ENCODE measurements around the gene PSMG3.

PSMG3 gene, protein sequence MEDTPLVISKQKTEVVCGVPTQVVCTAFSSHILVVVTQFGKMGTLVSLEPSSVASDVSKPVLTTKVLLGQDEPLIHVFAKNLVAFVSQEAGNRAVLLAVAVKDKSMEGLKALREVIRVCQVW

GRCh38 chr7:1569833-1570632 lies at the start of gene PSMG3:
PSMG3 (minus strand) TSS chr7:1570032; CDS start chr7:1569339, 693 bp downstream.
- peak; percentile 81 for DNase-seq (ENCODE audit: low read depth)

- no peak for DNase-seq (ENCODE audit: low read depth)
Observed at GRCh38 chr7:1618475-1618874, 48.6 kb upstream of the PSMG3 start.

GRCh38 chr7:1617957-1618356 lies 48.1 kb upstream of the PSMG3 start:
- DNase-seq (ENCODE audit: low read depth), result no peak

DNA sequence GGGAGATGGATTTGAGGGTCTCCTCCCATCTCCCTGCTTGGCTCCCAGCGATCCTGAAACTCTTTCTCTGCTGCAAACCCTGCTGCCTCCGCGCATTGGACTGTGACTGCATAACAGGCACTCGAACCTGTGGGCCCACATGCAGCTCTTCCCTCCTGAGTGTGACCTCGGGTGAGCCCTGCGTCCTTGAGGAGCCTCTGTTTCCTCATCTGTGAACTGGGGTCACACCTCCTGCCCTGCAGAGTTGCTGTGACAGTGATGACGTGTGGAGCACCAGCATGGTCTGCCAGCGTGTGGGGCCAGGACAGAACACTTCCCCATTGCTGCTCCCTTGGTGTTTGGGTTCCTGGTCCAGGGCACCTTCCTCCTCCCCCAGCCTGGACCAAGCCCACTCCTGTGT lies 46.9 kb upstream of the PSMG3 start:
- DNase-seq (ENCODE audit: low read depth), result no peak

GRCh38 chr7:1611708-1612241 lies 41.9 kb upstream of the PSMG3 start:
- no peak for DNase-seq (ENCODE audit: low read depth)

DNA sequence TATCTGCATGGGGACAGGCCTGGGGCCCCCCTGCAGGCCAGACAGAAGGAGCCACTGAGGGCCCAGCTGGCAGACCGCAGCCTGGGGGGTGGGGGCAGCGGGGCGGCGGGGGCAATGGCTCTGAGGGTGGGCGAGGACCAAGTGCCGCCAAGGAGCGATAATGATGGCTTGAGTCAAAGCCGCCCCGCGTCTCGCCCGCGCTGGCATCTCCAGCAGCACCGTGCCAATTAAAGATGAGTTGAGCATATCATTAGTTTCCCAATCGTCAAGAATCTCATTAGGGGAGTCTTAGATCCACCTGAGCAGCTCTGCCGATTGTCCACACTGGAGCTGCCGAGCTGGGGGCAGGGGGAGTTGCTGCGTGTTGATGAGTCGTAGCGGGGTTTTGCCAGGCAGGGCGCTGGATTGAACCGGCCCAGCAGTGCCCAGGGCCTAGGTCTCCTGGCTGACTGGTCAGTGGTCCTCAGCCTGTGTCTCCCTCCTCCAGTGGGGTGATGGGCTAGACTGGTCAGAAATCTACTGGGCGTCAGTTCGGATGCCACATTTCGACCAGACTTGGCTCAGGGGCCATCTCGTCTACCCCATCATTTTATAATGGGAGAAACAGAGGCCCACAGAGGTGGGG lies 41.0 kb upstream of the PSMG3 start:
- no peak for DNase-seq (ENCODE audit: low read depth)

GRCh38 chr7:1610013-1610677 lies 40.3 kb upstream of the PSMG3 start:
- DNase-seq (ENCODE audit: low read depth), result no peak

- DNase-seq (ENCODE audit: low read depth), result no peak
Observed at GRCh38 chr7:1609023-1609422, 39.2 kb upstream of the PSMG3 start.

- DNase-seq (ENCODE audit: low read depth), result no peak
Observed at GRCh38 chr7:1608318-1608717, 38.5 kb upstream of the PSMG3 start.

DNA sequence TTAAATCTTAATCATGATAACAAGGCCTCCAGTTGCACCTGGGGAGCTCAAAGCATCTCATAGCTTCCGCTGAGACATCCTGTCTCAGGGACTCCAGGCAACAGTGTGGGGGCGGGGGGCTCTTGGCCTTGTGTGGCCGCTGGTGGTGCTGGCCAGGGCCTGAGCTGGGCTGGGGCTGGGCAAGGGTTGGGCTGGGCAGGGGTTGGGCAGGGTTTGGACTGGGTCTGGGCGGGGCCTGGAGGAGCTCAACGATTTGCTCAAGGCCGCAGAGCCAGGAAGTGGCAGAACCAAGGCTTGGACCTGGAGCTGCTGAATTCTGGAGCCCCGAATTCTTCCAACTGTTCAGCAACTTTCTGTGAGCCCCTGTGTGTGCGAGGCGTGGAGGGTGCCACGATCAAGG lies 37.9 kb upstream of the PSMG3 start:
- DNase-seq (ENCODE audit: low read depth), result no peak

DNA sequence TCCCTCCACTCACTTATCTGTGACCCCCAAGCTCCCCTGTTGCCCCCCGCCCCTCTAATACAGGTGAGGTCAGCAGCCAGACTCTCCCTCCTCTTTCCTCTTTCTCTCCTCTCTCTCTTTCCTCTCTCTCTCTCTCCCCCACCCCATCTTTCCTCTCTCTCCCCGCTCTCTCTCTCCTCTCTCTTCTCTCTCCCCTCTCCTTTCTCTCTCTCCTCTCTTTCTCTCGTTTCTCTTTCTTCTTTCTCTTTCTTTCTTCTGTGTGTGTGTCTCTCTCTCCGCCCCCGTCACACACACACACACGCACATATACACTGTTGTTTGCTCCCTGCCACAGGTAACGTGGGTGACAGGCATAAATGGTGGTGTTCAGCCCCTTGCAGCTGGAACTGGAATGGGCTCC lies 37.2 kb upstream of the PSMG3 start:
- no peak for DNase-seq (ENCODE audit: low read depth)

DNA sequence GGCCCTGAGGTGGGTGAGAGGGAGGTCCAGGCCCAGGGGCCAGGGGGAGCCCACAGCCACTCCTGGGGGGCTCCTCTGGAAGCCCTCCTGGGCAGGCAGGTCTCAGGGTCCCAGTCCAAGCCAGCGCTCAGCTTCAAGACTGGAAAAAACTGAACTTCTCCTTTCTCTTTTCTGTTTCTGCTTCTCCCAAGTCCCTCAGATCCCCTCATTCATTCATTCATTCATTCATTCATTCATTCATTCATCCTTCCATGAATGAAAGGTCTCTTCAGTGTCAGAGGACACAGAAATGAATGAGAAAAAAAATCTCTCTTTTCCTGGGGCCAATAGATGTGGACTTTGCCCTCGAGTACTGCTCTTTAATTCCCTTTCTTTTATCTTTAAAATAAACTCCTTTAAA lies 34.6 kb upstream of the PSMG3 start:
- no peak for DNase-seq (ENCODE audit: low read depth)

- DNase-seq (ENCODE audit: low read depth), result no peak
Observed at GRCh38 chr7:1603346-1604225, 33.8 kb upstream of the PSMG3 start.

GRCh38 chr7:1602386-1602785 lies 32.6 kb upstream of the PSMG3 start:
- DNase-seq (ENCODE audit: low read depth), result no peak

GRCh38 chr7:1601956-1602355 lies 32.1 kb upstream of the PSMG3 start:
- no peak for DNase-seq (ENCODE audit: low read depth)

- no peak for DNase-seq (ENCODE audit: low read depth)
Observed at GRCh38 chr7:1599640-1600395, 30.0 kb upstream of the PSMG3 start.

- no peak for DNase-seq (ENCODE audit: low read depth)
Observed at GRCh38 chr7:1598961-1599639, 29.3 kb upstream of the PSMG3 start.

- DNase-seq (ENCODE audit: low read depth), result no peak
Observed at GRCh38 chr7:1598286-1598685, 28.5 kb upstream of the PSMG3 start.

DNA sequence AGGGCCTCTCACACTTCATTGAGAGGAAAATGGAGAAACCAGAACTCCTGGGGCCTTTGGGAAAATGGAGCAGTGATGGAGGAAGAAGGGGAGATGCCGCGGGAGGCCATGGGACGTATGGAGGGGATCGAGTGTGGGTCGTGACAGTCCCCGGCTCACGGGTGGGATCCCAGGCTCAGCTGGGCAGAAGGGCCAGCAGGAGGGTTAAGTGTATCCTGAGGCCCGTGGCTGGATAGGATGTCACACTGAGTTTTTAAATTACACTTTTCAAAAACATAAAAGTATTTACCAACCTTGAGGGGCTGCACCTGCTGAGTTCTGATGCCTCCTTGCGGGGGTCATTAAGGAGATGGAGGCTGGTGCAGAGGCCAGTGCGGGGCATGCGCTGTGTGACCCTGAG lies 28.0 kb upstream of the PSMG3 start:
- no peak for DNase-seq (ENCODE audit: low read depth)

- no peak for DNase-seq (ENCODE audit: low read depth)
Observed at GRCh38 chr7:1597066-1597760, 27.4 kb upstream of the PSMG3 start.
